ENCODE data around the gene UPK1B.
"Not testable (repeated sequence)": the region's sequence is repeated elsewhere in the genome, so short reads cannot be mapped to it uniquely, and the experiment has no call there.

UPK1B gene

DNA sequence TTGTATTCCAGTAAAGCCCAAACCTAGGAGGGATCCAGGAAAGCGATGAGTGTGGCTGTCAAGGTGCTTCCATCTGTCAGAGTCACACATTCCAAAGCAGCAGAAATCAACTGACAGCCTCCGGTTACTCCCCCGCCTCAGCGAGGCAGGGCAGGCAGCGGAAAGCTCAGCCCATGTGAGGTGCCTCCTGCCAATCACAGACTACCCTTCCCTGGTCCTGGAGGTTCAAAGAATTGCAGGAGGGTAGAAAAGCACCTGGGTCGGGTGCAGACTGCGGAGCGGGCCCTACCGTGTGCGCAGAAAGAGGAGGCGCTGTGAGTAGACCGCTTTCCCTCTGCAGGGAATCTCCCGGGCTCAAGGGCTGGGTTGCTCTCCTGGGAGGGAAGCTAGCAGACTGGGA lies at the start of gene UPK1B:
UPK1B (plus strand) TSS at position 274 of the 400 bp plus-strand sequence. CDS start 13,144 bp downstream, outside the sequence.
- no peak for DNase-seq

DNA sequence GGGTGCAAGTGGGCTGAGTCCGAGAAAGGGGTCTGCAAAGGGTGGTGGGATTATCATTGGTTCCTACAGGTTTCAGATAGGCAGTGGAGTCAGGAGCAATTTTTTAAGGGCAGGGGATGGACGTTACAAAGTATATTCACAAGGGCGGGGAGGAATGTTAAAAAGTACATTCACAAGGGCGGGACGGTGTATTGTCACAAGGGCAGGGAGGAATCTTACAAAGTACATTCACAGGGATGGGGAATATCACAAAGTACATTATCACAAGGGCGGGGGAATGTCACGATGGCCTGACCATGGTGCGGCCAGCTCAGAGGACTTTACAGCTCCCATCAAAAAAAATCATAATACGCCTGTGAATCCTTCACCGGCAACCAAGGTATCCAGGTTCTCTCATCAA lies 48.1 kb upstream of the UPK1B start:
- no peak for DNase-seq

GRCh38 chr3:119125742-119126504 lies 47.5 kb upstream of the UPK1B start:
- no peak for DNase-seq

DNA sequence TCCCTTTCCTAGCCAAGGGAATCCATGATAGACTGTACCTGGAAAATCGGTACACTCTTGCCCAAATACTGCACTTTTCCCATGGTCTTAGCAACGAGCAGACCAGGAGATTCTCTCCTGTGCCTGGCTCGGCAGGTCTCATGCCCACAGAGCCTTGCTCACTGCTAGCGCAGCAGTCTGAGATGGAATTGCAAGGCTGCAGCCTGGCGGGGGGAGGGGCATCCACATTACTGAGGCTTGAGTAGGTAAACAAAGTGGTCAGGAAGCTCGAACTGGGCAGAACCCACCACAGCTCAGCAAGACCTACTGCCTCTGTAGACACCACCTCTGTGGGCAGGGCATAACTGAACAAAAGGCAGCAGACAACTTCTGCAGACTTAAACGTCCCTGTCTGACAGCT lies 43.1 kb upstream of the UPK1B start:
- DNase-seq = not testable (repeated sequence)

- not testable (repeated sequence) for DNase-seq
These were observed 41.1 kb upstream of the UPK1B start for GRCh38 chr3:119132291-119132690.

DNA sequence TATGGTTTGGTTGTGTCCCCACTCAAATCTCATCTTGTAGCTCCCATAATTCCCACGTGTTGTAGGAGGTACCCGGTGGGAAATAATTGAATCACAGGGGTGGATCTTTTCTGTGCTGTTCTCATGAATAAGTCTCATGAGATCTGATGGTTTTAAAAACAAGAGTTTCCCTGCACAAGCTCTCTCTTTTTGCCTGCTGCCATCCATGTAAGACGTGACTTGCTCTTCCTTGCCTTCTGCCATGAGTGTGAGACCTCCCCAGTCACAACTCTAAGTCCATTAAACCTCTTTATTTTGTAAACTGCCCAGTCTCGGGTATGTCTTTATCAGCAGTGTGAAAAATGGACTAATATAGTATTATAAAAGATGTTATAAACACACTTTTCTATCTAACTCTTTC lies 34.0 kb upstream of the UPK1B start:
- not testable (repeated sequence) for DNase-seq

- DNase-seq = no peak
These were observed 32.9 kb upstream of the UPK1B start for GRCh38 chr3:119140466-119140865.

GRCh38 chr3:119145128-119145499 lies 28.3 kb upstream of the UPK1B start:
- no peak for DNase-seq

DNA sequence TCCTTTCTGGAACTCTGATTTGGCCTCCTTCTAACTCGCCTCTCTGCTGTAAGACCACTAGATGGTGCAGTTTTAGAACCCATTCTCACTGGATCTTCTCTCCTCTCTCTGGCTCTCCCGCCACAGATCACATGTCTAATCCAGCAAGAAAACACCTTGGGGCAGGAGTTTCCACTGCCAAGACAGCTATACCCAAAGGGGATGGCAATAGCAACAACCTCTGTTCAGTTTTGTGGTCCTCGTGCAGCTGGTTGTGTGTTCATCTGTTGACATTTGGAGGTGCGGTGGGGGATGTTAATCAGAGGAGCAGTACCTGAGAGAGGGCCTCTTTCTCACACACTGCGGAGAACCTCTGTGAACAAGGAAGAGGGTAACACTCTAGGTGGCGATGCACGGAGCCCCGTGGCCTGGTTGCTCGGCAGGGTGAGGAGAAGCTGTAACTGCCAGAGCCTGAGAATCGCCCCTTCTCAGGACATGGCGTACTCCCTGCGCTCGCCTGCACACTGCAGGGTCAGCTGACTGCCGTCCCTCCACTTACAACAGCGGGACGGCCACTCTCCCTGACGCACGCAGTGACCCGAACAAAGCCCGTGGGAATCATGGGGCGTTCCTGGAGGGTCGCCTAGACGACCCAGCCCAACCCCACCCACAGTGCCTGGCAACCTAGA lies 27.8 kb upstream of the UPK1B start, which contains the start of gene TEX55:
TEX55 (plus strand) TSS at position 666 of the 668 bp plus-strand sequence. CDS start 25 bp downstream, outside the sequence.
- DNase-seq = no peak

GRCh38 chr3:119146578-119147375 lies 26.6 kb upstream of the UPK1B start:
- DNase-seq = no peak

DNA sequence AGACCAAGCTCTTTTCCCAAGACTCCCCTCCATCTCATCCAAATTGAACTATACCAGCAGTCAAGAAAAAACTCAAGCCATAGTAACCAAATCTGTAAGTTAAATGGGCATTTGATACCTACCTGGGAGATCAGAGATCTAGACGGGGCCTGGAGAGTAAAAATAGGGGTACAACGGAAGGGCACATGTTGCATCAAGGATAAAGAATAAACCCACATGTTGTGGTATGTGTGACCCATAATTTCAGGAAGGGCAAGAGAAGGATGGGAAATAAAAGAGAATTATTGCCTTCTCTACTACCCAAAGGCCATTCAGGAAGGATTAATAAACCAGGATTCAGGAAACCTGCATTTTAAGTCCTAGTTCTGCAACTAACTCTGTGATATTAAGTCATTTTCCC lies 25.9 kb upstream of the UPK1B start:
- no peak for DNase-seq

- DNase-seq = no peak
These were observed 24.8 kb upstream of the UPK1B start for GRCh38 chr3:119148493-119149180.

DNA sequence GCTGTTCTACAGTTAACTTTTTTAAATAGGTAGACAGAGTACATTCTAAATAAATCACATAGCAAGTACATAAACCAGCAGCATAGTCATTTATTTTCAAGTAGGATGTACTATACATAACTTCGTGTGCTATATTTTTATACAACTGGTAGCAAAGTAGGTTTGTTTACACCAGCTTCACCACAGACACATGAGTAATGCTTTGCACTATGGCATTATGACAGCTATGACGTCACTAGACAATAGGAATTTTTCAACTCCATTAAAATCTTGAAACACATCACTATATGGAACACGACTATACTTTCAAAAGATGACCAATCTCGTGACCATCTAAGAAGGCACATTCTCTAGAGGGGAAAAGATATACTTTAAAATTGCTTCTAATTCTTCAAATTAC lies 23.9 kb upstream of the UPK1B start:
- no peak for DNase-seq

DNA sequence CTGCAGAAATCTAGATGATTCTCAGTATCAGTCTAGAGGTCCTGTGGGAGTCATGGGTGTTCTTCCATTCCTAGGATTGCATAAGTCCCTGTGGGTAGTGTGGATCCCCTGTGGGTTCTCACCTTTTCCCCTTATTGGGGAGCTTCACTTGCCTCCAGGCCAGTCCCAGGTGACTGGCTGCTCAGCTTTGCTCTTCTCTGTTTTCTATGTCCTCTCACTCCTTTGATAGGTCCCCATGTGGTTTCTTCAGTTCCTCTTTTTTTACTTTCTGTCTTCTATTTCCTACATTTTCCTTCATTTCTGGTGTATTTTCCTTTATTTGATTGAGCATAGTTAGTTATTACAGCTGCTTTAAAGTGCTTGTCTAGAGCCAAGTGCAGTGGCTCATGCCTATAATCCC lies 16.5 kb upstream of the UPK1B start:
- no peak for DNase-seq

DNA sequence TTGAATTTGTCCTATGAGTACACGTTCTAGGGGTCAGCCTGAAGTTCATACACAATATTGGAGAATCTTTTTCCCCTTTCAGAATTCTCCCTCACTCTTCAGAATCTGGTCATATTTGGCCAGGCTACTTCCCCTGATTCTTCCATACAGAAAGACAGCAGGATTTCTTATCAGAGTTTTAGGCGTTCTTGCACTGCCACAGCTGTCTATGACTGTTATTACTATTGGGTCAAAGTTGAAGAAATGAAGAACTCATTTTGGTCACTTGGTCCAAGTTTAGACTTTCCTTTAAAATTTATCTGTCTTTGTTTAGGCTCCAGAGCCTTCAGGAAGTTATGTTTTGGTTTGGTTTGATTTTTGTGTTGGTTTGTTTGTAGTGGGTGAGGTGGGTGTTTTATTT lies 15.4 kb upstream of the UPK1B start:
- no peak for DNase-seq

- DNase-seq = no peak
These were observed 13.0 kb upstream of the UPK1B start for GRCh38 chr3:119160361-119160760.

- no peak for DNase-seq
These were observed 12.6 kb upstream of the UPK1B start for GRCh38 chr3:119160815-119161214.

DNA sequence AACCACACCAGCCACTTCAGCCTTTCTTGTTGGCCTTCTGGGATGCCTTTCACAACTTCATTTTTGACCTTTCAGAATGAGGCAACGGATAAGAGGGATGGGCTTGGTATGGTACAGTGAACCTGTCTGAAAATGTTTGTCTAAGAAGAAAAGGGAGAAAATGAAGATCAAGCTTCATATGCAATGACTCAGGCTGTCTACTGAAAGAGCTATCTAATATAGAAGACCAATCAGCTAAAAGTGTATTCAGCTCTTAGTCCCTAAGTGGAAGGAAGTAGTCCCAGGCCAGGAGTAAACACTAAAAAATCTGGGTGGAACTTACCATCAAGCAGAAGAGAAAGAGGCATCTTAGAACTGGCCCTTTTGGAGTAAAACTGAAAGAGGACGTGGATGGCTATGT lies 12.2 kb upstream of the UPK1B start:
- DNase-seq = no peak

GRCh38 chr3:119164745-119165144 lies 8.7 kb upstream of the UPK1B start:
- not testable (repeated sequence) for DNase-seq

- no peak for DNase-seq
These were observed 2.6 kb upstream of the UPK1B start for GRCh38 chr3:119170821-119171220.

DNA sequence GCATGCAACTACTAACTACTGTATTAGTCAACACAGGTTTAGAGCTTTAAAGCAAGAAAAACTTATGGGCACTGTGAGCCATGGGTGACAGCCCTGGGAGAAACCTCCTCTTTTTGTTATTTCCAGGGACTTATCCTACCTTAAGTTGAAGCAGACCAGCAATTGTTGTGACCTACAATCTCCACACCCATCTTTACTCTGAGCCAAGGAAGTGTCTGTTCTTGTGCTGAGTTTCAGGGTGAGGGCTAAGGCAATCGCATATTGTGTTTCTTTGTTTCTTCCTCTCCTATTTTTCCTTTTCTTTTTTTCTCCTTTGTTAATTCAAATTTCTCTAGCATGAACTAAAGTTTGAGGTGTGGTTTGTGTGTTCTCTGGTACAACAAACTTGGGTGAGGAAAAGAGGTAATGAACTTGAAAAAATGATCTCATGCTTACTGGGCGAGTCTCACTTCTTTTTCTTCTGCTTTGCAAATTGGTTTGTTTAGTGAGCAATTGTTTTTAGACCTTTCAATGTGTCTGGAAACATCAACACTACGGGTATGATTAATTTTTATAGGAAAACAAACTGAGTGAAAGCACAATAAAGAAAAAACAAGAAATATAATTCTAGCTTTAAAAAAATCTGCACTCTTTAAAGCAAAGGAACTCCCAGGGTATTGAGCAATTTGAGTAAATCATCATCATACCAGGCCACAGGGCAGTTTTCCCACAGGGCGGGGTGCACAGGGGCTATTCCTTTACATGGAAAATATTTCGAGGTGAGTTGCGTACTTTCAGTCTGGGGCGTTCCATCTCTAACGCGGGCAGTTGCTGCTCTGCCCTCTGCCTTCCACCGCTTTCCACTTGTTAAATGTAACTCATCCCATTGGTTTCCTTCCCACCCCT lies 2.7 kb downstream of the UPK1B start:
- no peak for DNase-seq

- DNase-seq = no peak
These were observed 3.4 kb downstream of the UPK1B start for GRCh38 chr3:119176778-119177177.

Data from activated CD4-positive, alpha-beta T cell treated with anti-CD3 and anti-CD28 coated beads, Interleukin-2, amount 50 U/mL, for 1 hour (primary cell).